Measurements from ENCODE around the gene SIAH1. TPM values are rescaled to one million over a fixed set of nuclear protein-coding genes. Genes with fewer than 3 reads are reported as not detected.

Gene SIAH1
- total and polyA plus RNA-seq, 9 of the 15 experiments (the other 6 are each of a cell fraction or from before 2014, with no cell fraction given) = 4.1 to 14.3 (median 12.5) TPM

- TF ChIP-seq ILK (tag; IDR thresholded peaks at IDR 0.05; ENCODE audit: borderline replicate concordance, low read depth) (no peak), E2F3 (CRISPR knock-in tag; IDR thresholded peaks at IDR 0.05) (0 out of 2 replicates have a peak, but pooled peaks have one; percentile 7), HNRNPUL1 (IDR thresholded peaks at IDR 0.05; ENCODE audit: low read length) (no peak), JUN (IDR thresholded peaks at IDR 0.05; ENCODE audit: borderline replicate concordance, low read depth, low read length) (no peak), JUN (CRISPR knock-in tag; IDR thresholded peaks at IDR 0.05; ENCODE audit: borderline replicate concordance) (no peak), ZC3H11A (IDR thresholded peaks at IDR 0.05; ENCODE audit: low read depth, low read length) (no peak), U2AF2 (optimal IDR thresholded peaks at IDR 0.05; ENCODE audit: low read depth, low read length) (no peak), ZNF174 (CRISPR knock-in tag; IDR thresholded peaks at IDR 0.05) (no peak), TRIM25 (IDR thresholded peaks at IDR 0.05; ENCODE audit: borderline replicate concordance) (no peak), SMC3 (conservative IDR thresholded peaks at IDR 0.05; ENCODE audit: insufficient read depth, low read depth, low read length) (no peak), TAF7 (tag; IDR thresholded peaks at IDR 0.05) (no peak), AFF1 (IDR thresholded peaks at IDR 0.05; ENCODE audit: low read depth in 1 of 2, partially characterized antibody in 2 of 2) (no peak), NFYB (IDR thresholded peaks at IDR 0.05; ENCODE audit: extremely low read depth, insufficient read length) (no peak), U2AF1 (optimal IDR thresholded peaks at IDR 0.05; ENCODE audit: low read depth, low read length) (no peak), CTCFL (IDR thresholded peaks at IDR 0.05; ENCODE audit: borderline replicate concordance, insufficient read depth, low read depth, low read length, poor library complexity, severe bottlenecking) (no peak), ZNF253 (CRISPR knock-in tag; conservative IDR thresholded peaks at IDR 0.05) (no peak), STAT5B (CRISPR knock-in tag; IDR thresholded peaks at IDR 0.05) (no peak), NR4A1 (CRISPR knock-in tag; IDR thresholded peaks at IDR 0.05) (no peak), NR4A1 (tag; IDR thresholded peaks at IDR 0.05) (peak; percentile 61; the same call in 1 of the 2 replicates), DNMT1 (IDR thresholded peaks at IDR 0.05) (no peak)
Measured at GRCh38 chr16:48385253-48386150, at the start of gene SIAH1 (continued).

Data from K562 (cell line).